ENCODE results near the gene TMEM201. TPM values are rescaled to one million over a fixed set of nuclear protein-coding genes. Genes with fewer than 3 reads are reported as not detected.
A peak's percentile ranks its signal among the peaks of the same experiment; 100 is the strongest.

The TMEM201 gene
- total and polyA plus RNA-seq, 9 of the 15 experiments (the other 6 are each of a cell fraction or from before 2014, with no cell fraction given): 0.42 to 51.3 (median 7.4) TPM

GRCh38 chr1:9621032-9621431, 32.3 kb downstream of the TMEM201 start (continued):
- no peak for TF ChIP-seq PBX2 (CRISPR knock-in tag; IDR thresholded peaks at IDR 0.05; ENCODE audit: low read depth)
- TF ChIP-seq PBX2 (tag; conservative IDR thresholded peaks at IDR 0.05; ENCODE audit: low read depth): peak; percentile 41
- no peak for TF ChIP-seq ZNF174 (CRISPR knock-in tag; IDR thresholded peaks at IDR 0.05)
- no peak for TF ChIP-seq COPS2 (conservative IDR thresholded peaks at IDR 0.05)
- no peak for TF ChIP-seq RBBP5 (IDR thresholded peaks at IDR 0.05; ENCODE audit: borderline replicate concordance, insufficient read depth, low read length, poor library complexity, severe bottlenecking)
- TF ChIP-seq TAF15 (IDR thresholded peaks at IDR 0.05; ENCODE audit: low read depth, low read length): no peak
- TF ChIP-seq ELF1 (tag; IDR thresholded peaks at IDR 0.05): no peak
- TF ChIP-seq BACH1 (tag; IDR thresholded peaks at IDR 0.05): 0 out of 2 replicates have a peak, but pooled peaks have one; percentile 44
- TF ChIP-seq RFX5 (IDR thresholded peaks at IDR 0.05; ENCODE audit: low read depth, low read length): no peak
- TF ChIP-seq ETV5 (CRISPR knock-in tag; IDR thresholded peaks at IDR 0.05; ENCODE audit: low read depth): no peak
- TF ChIP-seq MEIS2 (IDR thresholded peaks at IDR 0.05; ENCODE audit: partially characterized antibody): no peak
- no peak for TF ChIP-seq ZNF280A (IDR thresholded peaks at IDR 0.05; ENCODE audit: low read depth, partially characterized antibody)
- no peak for TF ChIP-seq DLX4 (CRISPR knock-in tag; IDR thresholded peaks at IDR 0.05)
- no peak for TF ChIP-seq SMARCB1 (IDR thresholded peaks at IDR 0.05; ENCODE audit: insufficient read length, low read depth)
- TF ChIP-seq TBL1XR1 (IDR thresholded peaks at IDR 0.05; ENCODE audit: low read length in 2 of 2): no peak
- TF ChIP-seq CTBP1 (IDR thresholded peaks at IDR 0.05; ENCODE audit: borderline replicate concordance): no peak
- TF ChIP-seq ZNF583 (CRISPR knock-in tag; IDR thresholded peaks at IDR 0.05): 0 out of 2 replicates have a peak, but pooled peaks have one; percentile 32
- TF ChIP-seq ZNF586 (CRISPR knock-in tag; conservative IDR thresholded peaks at IDR 0.05): no peak
- TF ChIP-seq NFIC (IDR thresholded peaks at IDR 0.05): peak; percentile 15; the same call in 1 of the 2 replicates
- peak; percentile 55; the same call in 1 of the 2 replicates for TF ChIP-seq SMAD3 (CRISPR knock-in tag; conservative IDR thresholded peaks at IDR 0.05)
- peak; percentile 66 for TF ChIP-seq ZBTB9 (CRISPR knock-in tag; IDR thresholded peaks at IDR 0.05)
- TF ChIP-seq SIX5 (IDR thresholded peaks at IDR 0.05; ENCODE audit: borderline replicate concordance in 1 of 2, insufficient read depth in 1 of 2, low read depth in 1 of 2, low read length in 2 of 2): no peak

Data from K562 (cell line).